NCI-H146 treated with DMSO at 0.1 percent for 48 hours (cell line): ENCODE measurements around the gene COL4A3.
A peak's percentile ranks its signal among the peaks of the same experiment; 100 is the strongest.

Experiments
- DNase-seq: peaks from one replicate; lab custom pipeline; 2025; ENCODE audit not compliant: unreplicated experiment; lab: John Stamatoyannopoulos, UW

Gene COL4A3

DNA sequence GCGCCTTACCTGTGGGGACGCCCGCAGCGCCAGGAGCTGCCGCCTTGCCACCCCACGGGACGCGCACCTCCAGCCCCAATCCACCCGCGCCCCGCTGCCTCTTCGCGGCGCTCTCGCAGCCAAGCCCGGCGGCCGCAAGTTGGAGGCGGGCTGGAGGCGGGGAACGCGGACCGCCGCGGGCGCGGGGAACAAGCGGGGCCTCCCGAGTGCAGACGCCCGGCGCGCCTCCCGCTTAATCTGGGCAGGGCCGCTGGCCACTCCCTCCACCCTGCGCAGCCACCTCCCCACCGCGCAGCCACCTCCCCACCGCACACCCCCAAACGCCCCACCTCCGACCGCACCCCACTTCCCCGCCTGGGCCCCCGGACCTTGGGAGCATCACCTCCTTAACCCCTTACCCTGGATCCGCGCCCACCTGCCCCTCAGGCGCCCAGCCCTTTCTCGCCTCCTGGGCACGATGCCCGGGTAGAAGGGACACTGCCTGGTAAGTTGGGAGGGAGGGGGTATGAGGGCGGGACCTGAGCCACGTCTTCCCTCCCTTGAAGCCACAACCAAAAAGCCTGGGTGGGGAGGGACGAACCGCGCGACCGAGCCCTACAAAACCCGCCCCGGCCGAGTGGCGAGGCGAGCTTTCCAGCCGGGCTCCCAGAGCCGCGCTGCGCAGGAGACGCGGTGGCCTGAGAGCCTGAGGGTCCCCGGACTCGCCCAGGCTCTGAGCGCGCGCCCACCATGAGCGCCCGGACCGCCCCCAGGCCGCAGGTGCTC lies at the start of gene COL4A3, which contains the start of gene COL4A4:
Gene COL4A3, plus strand, starts transcription at position 627 of the 765 bp plus-strand sequence. Its CDS starts 103 bp downstream, at position 730.
Gene COL4A4, minus strand, starts transcription at position 208 of the 765 bp plus-strand sequence. CDS start 16,722 bp downstream, outside the sequence.
- DNase-seq, result no peak

DNA sequence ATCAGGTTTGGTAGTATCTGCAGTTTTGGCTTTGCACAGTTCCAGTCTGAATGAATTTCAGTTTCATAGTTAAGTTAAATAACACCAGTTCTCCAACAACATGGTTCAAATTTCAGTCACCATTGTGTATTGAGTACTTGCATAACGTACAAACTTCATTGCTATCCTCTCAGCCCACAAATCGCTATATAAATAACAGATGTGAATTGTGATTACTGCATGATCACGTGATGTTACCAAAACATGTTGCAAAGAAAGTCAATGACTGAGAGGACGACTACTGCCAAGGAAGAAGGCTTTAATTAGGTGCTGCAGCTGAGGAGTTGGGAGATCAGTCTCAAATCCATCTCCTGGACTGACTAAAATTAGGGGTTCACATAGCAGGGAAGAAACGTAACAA lies 48.7 kb upstream of the COL4A3 start:
- DNase-seq, result no peak

DNA sequence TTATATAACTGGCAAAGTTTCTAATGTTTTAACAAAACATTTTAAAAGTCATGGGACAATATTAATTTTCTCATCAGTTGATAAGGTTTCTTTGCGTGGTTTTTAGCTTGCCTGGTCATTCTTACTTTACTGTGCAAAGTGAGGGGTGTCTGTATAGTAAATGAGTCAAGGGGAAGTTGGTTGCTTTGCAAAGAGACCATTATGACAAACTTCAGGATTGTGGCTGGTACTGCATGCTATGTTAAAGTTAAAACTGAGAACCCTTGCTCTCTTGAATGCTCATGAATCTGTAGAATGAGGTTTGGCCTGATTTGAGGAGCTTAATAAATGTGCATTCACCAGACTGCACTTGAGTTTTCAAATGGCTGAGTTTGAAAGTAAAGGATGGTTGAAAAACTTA lies 47.4 kb upstream of the COL4A3 start:
- no peak for DNase-seq

DNA sequence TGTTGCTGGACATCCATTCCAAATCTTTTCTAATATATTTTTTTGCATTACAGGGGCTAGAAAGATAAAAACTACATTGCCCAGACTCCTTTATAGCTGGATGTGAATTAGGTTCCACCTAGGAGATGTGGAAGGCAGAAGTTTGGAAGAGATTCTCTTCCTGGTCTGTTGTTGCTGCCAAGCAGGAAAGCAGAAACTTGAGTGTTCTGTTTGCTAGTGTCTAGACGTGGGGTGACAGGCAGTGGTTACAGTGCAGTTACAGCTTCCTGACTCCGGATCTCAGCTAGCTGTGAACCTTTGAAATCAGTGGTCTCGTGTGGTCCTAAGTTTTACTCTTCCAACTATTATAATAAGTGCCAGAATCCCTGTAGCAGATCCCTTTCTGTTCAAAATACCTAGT lies 46.6 kb upstream of the COL4A3 start:
- no peak for DNase-seq

DNA sequence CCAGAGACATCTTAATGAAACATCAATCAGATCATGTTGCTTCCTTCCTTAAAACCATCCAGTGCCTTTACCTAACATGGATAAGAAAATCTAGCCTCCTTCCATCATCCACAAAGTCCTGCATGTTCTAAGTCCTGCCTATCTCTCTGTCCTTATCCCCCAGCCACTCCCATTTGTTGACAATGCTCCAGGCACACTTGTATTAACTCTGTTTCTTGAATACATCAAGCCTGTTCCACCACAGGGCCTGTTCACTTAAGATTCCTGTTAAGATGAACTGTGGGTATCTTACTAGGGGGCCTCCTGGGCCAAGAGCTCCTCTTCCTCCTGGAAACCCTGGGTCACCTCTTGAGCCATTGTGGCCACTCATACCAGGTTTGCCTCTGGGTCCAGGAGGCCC lies 46.1 kb upstream of the COL4A3 start:
- no peak for DNase-seq

DNA sequence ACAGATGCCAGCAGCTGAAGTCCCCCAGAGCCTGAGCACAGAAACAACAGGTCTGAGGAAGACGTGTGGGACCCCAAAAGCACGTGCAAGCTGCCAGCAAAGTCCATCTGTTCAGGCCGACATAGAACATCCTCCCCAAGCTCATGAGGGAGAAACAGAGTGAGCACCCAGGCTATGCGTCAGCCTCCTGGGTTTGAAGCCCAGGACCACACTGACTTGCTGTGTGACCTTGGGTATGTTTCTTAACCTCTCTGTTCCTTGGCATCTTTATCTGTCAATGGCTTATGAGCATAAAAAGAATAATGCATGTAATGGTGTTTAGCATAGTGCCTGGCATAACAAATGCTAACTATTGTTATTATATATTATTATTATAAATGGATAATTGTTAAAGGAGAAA lies 40.7 kb upstream of the COL4A3 start:
- no peak for DNase-seq

DNA sequence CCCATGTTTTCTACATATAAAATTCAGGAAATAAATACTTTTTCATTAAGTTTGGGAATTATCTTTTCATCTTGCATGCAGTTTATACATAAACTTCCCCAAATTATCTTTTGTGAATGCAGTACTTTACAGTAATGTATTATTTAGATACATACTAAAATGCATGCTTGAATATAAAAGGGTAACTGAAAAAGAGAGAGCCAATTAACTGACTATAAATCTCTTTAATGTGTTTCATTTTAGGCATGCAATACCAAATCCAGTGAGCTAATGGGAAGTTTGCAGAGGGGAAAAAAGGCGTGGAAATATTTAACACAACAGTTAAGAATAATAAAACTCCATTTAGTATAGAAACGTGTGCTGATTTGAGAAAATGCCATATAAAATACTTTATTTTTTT lies 39.6 kb upstream of the COL4A3 start:
- no peak for DNase-seq

DNA sequence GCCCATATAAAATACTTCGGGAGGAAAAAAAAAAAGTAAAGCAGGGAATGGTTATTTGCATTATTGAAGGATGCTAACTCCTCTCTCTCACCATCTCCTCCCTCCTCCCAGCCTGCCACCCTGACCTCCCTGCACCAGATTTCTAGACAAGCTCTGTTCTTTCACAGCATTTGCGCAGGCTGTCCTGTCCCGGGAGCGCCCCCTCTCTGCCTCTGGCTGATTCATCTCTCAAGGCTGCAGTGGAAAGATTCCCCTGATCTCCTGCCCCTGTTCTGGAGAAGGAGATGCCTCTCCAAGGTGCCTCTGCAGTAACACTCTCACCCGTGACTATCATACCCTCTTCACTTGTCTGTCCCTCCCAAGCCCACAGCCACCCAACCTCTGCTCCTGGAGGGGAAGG lies 38.9 kb upstream of the COL4A3 start:
- DNase-seq, result no peak

DNA sequence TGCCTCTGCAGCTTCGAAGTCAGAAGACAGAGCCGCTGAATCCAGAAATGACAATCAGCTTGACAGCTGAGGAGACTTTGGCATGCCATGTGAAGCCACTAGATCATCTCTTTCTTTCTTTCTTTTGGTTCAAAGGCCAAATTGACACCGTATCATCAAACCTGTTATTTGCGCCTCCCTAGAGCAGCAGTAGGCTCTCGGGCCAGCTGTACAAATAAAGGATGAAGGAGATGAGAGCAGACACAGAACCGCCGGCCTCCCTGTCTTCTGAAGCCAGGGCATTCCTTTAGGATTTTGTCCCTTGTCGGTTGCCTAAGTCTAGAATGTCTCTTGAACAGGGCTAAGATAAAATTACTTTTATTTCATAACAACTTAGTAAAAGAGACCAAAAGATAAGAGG lies 37.2 kb upstream of the COL4A3 start:
- peak; percentile 31 for DNase-seq

DNA sequence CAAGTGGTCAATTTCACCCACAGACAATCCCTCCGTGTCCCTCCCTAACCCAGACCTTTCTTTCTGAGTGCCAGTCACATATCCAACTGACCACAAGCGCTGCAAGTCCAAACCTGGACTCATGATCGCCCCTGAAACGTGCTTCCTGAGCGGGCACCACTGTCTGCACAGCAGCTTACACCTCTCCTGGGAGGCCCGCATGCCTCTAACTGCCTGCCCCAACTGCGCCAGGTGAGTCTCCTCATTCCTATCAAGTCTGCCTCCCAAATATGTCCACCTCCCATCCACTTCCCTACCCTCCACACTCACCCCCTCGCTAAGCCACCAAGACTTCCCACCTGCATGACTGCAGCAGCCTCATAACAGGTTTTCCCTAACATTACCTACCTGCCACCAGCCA lies 33.8 kb upstream of the COL4A3 start:
- DNase-seq, result no peak

DNA sequence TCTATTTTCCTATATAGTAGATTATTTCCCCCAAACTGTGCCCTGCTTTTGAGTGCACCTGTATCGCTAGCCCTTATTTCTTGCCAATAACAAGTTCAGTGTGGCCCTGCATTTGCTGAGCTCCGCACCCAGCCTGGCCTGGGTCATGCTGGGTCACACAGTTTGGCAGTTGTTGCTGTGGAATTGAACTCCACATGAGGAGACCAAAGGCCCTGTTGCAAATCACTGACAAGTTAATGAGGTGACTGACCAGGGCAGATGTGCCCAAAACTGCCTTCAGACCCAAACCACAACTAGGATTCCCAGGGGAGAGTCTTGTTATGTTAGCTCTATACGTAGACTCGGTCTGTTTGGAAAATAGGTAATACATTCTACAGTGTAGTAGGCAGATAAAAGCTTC lies 31.4 kb upstream of the COL4A3 start:
- DNase-seq, result no peak

DNA sequence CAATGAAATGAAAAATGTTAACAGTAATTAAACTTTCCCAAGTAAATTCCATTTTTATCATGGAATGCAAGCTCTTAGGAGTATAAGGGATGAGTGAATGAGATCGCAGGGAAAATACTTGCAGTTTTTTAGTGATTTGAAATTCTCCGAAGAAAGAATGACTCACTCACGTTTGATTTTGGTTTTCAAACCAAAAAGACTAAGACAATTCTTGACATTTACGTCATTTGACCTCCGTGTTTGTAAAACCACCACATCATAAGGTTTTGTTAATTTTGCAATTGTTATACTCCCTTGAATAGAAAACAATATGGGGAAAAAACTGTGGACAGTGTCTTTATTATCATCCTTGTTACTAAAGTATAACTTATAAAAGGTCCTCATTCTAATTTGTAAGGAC lies 29.8 kb upstream of the COL4A3 start:
- no peak for DNase-seq

DNA sequence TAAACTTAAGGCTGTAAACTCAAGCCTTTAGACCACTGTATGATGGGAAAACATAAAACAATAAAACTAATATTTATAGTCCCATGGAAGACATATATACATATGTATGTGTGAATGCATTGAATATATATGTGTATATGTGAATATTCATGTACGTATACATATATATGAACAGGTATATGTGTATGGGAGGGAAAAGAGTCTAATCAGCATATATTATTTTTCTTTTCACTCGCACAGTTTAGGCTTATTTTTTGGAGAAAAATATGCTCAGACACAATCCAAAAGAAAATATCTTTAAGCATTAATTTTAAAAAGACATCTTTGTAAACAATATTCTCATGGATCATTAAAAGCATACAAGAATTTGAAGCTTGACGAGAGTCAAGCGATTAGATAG lies 23.1 kb upstream of the COL4A3 start:
- no peak for DNase-seq

DNA sequence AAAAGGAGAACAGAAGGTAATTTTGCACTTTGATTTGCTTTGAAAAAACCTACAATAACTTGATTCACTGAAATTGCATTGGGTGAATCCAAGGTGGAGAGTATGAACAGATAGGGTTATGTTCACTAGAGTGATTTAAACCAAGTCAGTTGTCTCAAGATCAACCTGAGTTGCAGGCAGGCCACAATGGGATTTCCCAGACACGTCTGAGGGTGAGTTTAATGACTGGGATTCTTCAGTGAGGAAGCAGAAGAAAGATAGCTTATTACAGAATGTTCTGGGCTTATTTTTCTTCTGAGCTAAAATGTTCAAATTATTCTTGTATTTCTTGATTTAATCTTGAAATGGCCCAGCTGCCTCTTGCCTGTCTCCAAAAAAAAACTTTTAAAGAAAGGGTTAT lies 20.5 kb upstream of the COL4A3 start:
- no peak for DNase-seq

DNA sequence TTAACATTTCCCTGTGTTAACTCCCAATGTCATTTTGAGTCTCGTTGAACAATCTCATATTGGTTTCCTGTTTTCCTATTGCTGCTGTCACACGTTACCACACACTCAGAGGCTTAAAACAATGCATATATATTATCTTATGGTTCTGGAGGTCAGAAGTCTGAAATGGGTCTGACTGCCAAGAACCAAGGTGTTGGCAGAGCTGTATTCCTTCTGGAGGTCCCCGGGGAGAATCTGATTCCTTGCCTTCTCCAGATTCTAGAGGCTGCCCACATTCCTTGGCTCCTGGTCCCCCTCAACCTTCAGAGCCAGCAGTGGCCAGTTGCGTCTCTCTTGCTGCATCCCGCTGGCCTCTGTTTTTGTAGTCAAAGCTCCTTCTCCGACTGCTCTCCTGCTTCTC lies 18.0 kb upstream of the COL4A3 start:
- DNase-seq, result no peak

DNA sequence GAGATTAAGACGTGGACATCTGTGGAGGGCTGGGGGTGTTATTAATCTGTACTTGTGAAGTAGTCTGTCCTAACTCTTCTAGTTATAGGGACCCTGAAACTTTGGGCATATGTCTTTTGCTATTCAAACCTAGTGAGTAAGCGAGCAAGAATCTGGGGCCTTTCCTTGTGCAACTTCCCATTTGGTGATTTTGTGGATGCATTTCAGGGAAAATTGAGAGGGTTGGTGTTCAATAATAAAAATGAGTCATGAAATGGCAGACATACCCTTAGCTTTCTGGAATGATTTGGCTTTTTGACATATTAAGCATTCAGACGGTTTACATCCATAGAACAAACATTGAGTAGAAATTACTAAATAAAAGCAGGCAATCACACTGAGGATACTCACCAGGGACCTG lies 17.4 kb upstream of the COL4A3 start:
- no peak for DNase-seq

DNA sequence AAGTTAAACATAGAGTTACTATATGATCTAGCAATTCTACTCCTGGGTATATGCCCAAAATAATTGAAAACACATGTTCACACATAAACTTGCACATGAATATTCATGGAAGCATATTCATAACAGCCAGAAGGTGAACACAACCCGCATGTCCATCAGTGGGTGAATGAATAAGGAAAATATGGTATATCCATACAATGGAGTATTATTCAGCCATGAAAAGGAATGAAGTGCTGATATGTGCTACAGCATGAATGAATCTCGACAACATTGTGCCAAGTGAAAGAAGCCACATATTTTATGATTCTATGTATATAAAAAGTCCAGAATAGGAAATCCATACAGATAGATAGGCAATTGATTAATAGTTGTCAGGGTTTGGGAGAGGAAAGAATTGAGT lies 16.3 kb upstream of the COL4A3 start:
- no peak for DNase-seq

DNA sequence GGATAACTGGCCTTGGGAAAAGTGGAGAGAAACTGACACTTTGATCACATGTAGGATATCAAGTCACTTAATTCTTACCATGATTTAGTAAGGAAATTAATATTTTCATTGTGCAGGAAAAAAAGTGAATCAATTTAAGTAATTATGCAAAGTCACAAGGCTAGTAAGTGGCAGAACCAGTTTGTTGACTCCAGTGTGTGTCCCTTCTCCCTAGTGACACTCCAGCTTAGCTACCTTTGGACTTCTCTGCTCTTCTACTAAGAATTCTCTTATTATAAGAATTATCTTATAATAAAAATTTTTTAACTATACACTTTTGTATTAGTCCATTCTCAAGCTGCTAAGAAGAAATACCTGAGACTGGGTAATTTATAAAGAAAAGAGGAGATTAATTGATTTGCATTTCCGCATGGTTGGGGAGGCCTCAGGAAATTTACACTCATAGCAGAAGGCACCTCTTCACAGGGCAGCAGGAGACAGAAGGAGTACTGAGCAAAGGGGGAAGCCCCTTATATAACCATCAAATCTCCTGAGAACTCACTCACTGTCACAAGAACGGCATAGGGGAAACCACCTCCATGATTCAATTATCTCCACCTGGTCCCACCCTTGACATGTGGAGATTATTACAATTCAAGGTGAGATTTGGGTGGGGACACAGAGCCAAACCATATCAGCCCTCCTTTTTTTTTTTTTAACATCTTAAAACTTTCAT lies 14.0 kb upstream of the COL4A3 start:
- no peak for DNase-seq

DNA sequence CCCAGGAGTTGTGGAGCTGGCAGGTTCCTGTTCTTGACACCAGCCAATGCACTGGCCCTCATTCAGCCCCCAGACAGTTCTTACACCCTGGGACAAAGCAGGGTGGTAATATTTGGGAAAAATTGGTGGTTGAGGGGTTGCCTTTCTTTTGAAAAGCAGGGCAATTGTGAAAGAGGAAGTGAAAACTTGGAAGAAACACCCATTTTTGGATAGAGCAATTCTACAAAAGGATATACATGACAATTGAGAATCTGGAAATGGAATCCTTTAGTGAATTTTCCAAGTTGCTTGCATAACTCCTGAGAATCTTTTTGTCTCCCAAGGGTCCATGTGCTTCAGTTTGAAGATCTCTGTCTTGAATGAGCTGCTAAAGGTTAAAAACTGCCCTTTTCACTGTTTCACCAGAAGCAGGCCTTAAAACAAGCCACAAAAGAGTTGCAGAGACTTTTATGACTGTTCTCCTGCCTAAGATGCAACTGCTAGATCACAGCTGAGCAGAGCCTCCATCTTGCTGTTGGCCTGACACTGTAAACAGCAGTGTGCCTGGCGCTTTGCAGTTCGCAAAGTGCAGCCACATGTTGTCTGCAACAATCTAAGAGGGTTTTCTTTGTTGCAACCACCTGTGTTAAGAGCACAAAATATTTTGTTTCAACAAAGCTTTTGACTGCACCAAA lies 12.2 kb upstream of the COL4A3 start:
- no peak for DNase-seq

DNA sequence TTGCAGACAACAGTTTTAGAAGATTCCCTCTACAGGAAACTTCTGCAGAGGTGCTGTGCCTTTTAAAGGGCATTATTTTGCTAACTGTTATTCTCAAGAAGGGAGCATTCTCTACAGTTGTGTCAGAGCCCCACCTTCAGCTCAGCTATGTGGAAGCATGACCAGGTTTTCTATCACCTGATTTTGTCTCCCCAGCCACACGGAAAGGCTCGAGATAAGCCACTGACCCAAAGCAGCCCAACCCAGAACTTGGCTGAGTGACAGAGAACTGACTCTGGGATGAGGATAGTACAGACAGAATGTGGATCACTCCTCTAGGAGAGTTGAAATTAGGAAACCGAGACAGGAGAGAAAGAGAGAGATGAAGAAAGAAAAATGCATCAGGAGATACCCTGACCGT lies 11.1 kb upstream of the COL4A3 start:
- no peak for DNase-seq

DNA sequence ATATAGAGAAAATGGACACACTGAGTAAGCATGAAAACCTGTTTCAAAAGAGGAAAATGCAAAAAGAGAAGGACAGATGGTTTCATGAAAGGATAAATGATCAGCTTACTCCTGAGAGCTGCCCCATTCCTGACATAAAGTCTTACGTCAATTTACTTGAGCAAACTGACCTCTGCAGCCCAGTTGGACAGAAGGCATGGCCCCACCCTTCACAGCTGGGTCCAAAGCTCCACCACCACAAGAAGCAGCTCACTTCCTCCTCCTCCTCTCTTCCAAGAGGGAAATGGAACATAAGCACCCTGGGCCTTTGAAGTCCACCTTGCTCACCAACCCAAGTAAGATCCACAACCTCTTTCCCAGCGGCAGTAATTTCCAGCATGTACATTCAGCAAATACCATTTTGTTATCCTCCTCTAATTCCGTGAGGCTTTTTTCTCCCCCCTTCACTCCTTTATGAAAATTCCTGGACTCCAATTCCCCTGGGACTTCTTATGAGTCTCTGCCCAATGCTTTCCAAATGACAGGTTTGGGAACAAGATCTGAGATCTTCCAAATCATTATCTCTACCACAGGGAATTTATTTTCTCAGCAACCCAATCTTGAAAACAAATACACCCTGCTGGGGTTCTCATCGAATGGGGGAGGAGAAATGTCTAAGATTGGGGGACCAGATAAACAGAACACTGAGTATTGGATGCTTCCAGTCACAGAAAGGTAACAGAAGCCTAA lies 10.5 kb upstream of the COL4A3 start:
- no peak for DNase-seq
